ENCODE results near the gene TARBP2.
"Not testable (repeated sequence)": the region's sequence is repeated elsewhere in the genome, so short reads cannot be mapped to it uniquely, and the experiment has no call there.

TARBP2 gene

DNA sequence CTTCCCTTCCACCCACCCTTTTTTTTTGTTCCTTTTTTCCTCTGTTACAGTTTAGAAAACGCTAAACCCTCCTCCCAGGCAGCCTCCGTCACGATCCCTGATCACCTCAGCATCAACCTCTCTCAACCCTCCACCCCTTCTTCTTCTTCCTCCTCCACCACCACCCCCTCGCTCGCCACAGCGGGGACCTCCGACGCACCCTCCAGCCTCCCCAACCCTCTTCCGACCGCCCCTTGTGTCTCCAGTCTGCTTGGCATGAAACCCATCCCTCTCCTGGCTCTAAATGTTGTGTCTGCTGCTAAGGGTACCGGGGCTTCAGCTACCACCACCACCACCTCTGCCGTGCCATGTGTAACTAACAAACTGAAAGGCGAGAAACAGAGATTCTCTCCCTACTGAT lies 26.3 kb upstream of the TARBP2 start:
- DNase-seq (ENCODE audit: low read depth): no peak

DNA sequence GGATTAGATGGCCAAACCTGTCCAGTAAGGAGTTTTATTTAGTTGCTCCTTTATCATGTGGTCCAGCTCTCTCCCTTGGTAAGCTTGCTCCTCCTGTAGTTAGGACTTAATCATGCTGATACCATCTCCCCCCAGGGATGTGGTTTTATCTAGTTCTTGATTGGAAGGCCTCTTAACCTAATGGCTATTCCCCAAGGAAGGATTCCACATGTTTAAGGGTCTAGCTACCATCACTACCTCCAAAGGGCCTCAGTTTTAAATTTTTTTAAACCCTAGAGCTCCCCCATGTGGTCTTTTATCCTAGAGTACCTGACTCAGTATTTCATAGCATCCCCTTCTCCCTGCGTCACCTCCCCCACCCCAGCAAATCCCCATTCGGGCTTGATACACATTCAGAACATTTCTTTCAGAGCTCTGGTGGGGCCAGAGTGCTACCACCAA lies 24.3 kb upstream of the TARBP2 start:
- no peak for DNase-seq (ENCODE audit: low read depth)

DNA sequence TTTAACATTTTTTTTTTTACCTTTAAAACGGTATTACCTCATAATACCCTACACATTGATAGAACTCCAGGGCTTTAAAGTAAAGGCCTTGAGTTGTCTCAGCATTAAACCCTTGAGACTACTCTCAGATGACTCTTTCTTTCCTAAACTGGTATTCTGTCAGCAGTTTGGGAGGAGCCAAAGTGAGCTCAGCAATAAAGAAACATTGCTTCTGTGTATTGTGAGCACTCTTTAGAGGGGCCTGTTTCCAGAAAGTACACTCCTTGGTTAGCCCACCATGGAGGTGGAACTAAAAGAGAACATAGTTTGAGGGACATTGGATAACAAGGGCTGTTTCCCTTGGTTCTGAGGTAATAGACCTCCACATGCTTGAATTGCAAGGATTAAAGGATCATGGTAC lies 22.2 kb upstream of the TARBP2 start:
- DNase-seq (ENCODE audit: low read depth): no peak

DNA sequence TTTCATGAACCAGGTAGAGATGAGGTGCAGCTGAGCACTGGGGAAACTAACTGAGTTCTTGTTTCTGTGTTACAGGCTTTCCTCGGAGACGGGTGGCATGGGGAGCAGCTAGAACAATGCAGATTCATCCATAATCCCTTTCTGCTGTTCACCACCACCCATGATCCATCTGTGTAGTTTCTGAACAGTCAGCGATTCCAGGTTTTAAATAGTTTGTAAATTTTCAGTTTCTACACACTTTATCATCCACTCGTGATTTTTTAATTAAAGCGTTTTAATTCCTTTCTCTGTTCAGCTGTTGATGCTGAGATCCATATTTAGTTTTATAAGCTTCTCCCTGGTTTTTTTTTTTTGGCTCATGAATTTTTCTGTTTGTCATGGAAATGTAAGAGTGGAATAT lies 21.8 kb upstream of the TARBP2 start:
- DNase-seq (ENCODE audit: low read depth): no peak

DNA sequence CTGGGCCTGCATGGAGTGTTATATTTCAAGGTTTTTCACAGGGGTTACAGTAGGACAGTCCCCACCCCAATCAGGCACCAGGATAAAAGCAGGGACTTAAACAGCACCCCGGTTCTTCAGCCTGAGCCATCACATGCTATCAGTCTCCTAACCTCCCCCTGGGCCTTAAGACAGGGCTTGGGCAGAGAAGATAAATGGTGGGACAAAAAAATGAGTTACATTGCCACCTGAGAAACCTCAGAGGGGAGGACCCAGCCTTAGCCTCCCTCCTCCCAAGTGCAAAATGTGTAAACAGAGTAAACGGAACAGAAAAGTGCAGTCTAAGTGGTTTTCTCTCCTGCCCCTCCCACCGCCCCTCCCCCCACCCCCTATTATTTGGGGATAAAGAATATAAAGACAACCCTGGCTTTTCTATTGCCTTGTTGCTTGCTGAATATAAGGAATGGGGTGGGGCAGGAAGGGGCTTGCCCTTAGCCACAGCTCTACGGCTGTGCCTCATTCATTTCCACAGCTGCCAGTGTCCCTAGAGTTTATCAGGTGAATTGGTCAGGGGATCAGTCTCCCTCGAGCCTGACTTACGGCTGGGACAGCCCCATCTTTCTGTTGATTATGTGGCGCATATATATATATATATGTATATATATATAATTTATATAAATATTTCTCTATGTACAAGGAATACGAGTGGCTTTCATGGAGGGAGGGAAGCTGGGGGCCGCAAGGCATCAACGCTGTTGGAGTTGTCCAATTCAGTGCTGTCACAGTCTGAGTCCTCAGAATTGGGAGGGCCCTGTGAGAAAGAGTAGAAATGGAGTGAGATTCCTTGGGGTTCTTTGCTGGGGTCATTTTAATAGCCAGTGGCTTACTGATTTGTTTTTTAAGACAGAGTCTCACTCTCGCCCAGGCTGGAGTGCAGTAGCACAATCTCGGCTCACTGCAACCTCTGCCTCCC lies 20.3 kb upstream of the TARBP2 start:
- no peak for DNase-seq (ENCODE audit: low read depth)

DNA sequence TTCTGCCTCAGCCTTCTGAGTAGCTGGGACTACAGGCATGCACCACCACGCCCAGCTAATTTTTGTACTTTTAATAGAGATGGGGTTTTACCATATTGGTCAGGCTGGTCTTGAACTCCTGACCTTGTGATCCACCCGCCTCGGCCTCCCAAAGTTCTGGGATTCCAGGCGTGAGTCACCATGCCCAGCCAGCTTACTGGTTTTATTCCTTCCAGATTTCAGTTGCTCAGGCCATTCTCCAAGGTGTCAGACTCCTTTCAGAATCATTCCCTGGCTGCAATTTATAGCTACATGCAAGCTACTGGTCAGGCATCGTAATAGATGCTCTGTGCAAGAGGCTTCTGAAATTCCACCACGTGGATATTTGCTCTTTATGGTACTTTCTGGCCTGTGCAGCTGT lies 19.6 kb upstream of the TARBP2 start:
- DNase-seq (ENCODE audit: low read depth): not testable (repeated sequence)

DNA sequence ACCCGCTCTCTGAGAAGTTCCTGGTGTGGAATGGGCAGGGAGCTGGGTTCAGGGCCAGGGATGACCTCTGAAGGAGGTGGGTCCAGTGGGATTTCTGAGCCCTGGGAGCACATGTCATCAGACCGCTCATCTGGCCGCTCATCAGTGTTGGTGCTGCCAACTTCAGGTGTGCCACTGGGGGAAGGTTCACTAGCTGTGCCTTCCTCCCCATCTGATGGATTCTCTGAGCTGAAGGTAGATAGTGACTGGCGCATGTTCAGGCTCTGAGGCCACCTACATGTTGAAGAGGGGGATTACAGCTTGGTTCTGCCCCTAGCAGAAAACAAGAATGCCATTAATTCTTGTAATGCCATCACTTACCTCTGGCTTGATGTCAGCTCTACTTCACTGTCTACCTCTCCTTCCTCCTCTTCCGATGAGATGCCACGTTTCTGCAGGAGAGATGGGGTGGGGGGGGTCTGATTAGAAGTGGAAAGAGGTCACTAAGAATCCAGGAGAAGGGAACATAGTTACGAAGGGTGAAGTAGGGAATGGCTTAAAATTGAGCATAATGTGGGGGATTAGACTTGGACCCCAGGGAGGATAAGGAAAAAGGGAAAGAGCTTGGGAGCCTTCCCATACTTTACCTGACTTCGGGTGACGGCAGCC lies 19.0 kb upstream of the TARBP2 start:
- no peak for DNase-seq (ENCODE audit: low read depth)

DNA sequence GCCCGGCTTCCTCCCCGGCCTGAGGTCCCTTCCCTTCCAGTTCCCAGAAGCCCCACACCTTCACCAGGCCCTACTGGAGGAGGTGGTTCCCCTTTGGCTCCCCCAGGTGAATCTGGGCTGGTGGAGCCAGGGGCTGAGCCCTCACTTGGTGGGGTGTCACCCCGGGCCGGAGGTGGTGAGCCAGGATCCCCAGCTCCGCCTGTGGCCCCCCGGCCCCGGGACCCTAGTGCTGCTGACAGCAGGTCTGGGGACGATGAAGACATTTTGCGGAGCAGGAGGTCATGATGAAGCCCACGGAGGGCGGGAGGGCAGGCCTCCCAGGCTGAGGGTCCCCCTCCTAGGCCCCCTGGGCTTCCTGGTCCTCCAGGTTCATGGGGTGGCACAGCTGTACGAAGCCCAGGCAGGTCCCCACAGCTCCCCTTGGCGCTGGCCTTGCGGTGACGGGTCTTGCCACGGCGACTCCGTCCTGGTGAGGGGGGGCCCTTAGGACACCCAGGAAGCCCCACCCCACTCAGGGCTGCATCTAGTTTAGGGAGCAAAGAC lies 18.4 kb upstream of the TARBP2 start:
- no peak for DNase-seq (ENCODE audit: low read depth)

DNA sequence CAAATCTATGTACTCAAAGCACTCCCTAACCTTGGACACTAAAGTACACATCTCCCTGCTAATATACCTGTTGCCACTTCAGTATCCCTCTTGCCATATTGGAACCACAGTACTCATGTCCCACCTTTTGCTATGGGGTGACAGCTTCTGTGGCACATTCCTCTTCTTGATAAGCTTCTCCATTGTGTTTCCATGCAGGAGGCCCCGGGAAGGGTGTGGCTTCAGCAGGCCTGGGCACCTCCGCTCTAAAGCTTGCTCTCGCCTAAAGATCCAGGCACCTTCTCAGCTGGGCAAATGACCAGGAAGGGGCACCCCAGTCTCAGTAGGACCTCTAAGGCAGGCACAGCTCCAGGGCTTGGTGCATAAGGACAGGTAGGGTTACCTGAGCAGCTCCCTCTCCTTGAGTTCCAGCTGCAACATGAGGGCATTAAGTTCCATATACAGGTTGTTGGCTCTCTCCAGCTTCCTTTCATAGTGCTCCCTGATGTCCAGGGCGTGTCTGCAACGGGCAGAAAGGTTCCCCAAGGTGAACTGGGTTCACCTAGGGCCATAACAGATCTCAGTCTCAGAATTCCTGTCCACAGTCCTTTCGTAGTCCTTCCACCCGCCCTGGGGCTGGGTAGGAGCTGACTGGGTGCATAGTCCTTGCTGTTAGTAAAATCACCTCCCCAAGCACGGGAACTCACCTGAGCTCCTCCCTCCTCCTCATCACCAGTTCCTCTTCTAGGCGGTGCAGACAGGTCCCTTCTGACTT lies 17.7 kb upstream of the TARBP2 start:
- no peak for DNase-seq (ENCODE audit: low read depth)

DNA sequence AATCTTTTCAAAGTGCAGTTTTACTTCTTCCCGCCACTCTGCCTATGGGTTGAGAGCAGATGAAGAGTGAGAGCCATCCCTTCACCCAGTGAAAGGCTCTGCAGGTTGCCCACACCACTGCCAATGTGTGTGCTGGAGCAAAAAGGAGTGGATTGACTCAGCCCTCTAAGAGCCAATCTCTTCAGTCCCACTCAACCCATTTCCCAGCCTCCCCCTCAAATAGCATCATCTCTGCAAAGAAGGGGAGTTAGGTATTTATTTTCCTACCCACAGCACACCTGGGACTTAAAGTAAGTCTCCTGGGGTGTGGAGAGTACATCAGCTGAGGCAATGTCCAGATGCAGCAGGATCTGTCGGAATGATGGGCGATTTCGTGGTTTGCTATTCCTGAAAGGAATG lies 17.1 kb upstream of the TARBP2 start:
- DNase-seq (ENCODE audit: low read depth): no peak

DNA sequence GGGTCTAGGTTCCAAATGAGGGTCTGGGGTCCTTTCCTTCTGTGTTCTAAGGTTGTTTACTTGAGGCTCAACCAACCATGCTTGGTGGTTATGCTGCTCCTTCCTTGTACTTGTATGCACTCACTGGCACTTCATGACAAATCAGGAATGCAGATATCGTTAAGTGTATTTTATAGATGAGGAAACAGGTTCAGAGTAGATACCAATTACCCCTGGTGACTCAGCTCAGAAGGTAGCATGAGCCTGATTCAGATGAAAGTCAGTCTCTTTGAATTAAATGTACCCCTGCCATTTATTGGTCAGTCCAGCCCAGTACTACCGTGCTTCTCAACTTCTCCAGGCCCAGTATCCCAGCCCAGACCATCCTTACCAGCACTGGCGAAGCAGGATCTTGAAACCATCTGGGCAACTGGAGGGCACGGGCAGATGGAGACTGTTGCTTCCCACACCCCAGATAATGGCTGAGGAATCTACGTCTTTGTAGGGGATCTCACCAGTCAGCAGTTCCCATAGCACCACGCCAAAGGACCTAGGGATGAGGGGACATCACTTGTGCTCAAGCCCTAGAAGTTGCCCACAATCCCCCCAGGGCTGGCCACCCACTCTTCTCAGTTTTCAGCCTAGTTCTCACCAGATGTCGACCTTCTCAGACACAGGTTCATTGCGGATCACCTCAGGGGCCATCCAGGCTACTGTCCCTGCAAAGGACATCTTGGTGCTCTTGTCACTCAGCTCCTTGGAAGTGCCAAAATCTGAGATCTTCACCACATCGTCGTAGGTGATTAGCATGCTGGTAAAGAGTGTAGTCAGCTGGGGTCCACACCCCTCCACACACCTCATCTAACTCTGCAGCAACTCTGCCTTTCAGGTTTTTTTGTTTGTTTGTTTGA lies 16.2 kb upstream of the TARBP2 start:
- no peak for DNase-seq (ENCODE audit: low read depth)

DNA sequence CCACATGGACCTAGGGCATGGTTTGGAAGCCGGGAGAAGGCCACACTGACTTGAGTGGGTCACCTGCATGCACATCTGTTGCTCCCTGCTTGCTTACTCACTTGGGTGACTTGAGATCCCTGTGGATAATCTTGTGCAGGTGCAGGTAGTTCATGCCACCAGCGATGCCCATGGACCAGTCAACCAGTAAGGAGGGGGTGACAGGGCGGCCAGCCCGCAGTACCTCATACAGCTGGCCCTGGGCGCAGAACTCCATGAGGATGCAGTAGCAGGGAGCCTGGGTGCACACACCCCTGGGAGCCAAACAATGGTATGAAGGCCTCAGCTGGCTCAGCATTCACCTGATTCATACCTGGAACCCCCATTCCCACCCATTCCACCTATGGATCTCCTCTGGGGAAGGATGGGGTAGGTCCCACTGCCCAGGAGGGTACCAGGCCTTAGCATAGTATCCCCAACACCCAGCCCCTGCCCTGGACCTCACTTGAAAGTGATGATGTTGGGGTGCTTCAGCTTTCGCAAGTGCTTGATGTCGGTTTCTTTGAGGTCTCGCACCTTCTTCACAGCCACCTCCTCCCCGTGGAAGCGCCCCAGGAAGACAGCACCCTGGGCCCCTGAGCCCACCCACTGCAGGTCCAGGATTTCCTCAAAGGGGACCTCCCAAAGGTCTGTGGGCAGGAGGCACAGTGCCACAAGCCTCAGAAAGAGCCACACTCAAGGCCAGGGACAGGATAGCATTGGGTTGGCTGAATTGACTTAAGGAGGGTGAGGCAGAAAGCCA lies 14.9 kb upstream of the TARBP2 start:
- no peak for DNase-seq (ENCODE audit: low read depth)

DNA sequence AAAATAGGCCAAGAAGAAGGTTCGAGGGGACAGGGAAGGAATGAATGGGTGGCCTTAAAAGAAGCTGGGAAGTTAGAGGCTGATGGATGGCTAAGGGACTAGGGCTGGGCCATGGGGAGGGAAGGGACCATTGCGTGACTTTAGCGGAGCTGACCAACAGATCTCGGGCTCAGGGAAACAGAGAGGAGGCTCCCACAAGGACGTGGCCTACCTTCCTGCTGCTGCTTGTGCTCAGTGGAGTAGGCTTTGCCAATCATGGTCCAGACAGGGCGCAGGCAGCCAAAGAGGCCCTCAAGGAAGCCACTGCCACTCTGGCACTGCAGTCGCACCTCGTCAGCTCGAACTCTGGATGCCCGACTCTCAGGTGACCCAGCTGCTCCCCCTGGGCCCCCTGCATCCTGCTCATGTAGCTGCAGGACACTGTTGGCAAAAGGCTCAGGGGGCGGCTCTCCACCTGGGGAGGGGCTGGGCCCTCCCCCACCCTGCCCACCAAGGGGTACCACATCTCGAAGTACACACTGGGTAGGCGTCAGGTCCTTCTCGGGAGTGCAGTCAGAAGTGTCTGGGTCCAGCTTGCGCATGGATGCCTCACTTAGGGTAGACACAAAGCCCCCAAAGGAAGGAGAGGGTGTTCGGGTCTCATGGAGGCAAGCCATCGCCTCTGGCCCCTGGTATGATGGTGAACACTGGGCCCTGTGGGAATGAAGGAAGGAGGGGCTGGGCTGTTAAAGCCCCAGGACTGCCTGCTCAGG lies 14.2 kb upstream of the TARBP2 start:
- DNase-seq (ENCODE audit: low read depth): no peak

DNA sequence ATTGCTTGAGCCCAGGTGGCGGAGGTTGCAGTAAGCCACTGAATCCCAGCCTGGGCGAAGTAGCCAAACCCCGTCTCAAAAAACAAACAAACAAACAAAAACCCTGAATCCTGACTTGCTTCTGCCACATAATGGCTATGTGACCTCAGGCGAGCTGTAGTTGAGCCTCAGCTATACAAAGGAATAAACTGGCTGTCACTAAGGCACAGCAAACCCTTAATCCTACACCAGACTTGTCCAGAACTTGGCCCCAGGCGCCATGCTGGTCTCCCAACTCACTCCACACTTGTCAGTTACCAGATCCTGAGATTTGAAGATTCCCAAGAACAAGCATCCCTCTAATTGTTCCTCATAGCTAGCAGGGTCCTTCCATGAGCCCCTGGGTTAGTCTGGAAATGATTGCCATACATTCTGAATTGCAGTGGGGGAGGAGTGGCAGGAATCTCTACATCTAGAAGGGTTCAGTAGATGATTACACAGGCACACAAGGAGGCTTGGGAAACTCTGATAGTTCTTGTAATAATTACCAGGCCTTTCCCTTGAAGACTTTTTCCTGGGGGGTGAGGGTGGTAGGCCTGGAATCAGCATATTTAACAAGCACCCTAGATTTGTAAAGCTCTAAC lies 11.7 kb upstream of the TARBP2 start:
- no peak for DNase-seq (ENCODE audit: low read depth)

DNA sequence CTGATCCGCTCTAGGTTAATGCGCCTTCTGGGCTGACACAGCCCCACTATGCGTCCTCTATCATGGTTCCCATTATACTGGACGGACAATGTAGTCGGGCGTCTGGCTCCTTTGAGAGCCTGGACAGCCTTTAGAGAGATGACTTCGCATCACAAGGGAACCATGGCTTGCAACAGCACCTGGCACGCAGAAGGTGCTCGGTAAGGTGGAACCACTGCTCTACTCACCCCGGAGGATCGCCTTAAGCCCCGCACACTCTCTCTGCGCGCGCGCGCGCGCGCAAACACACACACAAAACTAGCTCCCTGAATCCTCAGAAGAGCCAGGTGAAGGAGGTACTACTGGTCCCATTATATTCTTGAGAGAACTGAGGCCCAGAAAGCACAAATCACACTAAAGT lies 8.9 kb upstream of the TARBP2 start:
- no peak for DNase-seq (ENCODE audit: low read depth)

DNA sequence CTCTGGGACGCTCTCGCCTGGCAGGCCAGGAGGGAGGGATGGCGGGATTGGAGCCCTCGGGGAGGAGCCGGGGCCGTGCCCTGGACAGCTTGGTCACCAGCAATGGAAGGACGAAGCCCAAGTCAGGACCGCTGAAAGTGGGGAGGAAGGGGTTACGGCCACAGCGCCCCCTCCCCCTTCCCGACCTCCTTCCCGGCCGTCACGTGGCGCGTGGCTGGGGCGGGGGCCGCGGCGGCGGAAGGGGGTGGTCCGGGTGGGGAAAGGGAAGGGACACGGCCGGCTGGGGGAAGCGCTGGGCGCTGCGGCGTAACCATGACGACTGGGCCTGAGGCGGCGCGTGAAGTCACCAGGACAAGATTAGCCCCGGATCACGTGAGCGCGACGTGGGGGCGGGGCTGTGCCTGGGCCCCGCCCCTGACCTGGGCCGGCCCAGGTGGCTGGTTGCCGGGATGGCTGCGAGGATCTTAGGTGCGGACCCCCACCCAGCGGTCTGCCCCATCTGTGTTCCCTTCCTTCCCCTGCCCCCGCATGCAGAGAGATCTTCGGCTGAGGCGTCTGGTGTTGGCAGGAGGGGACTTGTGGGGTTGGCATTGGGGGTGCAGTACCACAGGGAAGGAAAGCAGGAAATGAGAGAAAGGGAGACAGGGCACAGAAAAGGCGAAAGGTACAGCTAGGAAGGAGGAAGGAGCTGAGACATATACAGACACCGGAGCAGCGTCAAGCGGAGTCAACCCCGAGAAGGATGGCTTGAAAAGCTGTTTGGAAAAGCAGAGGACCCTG lies 8.1 kb upstream of the TARBP2 start:
- no peak for DNase-seq (ENCODE audit: low read depth)

DNA sequence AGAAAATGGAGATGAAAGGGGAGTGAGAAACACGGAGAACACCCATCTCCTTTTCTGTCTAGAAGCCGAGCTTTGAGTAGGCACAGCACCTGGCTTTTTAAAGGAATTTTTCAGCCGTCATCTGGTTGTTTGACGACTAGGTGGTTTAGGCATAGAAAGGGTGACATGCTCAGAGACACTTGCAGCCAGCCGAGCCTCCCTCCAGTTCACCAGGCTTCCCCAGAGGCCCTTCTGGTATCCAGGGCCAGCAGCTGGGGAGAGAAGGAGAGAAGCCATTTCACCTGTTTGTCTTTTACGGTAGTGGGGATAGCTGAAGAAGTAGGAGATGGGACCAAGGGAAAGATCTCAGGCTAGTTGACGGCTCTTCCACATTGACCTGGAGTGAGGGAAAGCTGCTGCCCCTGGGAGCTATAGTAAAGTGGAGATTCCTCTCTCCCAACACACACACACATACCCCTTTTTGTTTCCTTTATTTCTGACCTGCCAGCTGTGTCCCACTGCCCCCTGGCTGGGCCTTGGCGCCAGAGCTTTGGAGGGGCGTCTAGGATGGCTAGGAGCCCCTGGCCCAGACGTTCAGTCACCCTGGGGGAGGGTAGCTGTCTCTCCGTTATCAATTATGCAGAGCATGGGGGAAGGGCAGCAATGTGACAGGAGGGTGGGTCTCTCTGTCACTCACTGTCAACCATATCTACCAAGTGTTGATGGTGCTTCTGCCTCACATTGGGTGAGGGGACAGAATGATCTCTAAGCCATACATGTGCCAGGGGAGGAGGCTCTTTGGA lies 7.3 kb upstream of the TARBP2 start:
- DNase-seq (ENCODE audit: low read depth): no peak

Measured in HS-5 (cell line).